A549 (cell line): ENCODE measurements around the gene NDUFAF4. TPM values are rescaled to one million over a fixed set of nuclear protein-coding genes. Genes with fewer than 3 reads are reported as not detected.

Experiments
- ATAC-seq, 2 experiments: fragments of 200-7000 bp in 1 of 2; fragments of >200 bp in 1 of 2; cut with Nextera tagmentation in 1 of 2; cut with Tn5 transposase in 1 of 2; 3 replicates each; pipeline versions ENCODE4 v1.8.0 to v1.9.1; 2018 to 2020; ENCODE audit warnings: mild to moderate bottlenecking in 1 of 2, moderate library complexity in 1 of 2
- CTCF ChIA-PET: fragments of 300-600 bp; sonication (Branson Sonifier 250); formaldehyde crosslinking; extraction: SDS; loops from one replicate; lab custom pipeline; 2021; ENCODE audit warnings: antibody characterized with exemption, inconsistent platforms; lab: Yijun Ruan, JAX
- POLR2A ChIA-PET: fragments of 350-600 bp; formaldehyde crosslinking; extraction: SDS; loops from one replicate; lab custom pipeline; 2021; ENCODE audit warnings: antibody characterized with exemption, inconsistent platforms; lab: Yijun Ruan, JAX
- DNase-seq, 2 experiments: peaks; one replicate each; pipeline versions ENCODE4 v3.0.0 to v3.0.0-alpha.2; 2011 to 2016; ENCODE audit warnings: low read depth in 1 of 2, low spot score in 1 of 2
- FAIRE-seq: peaks from 2 replicates; lab custom pipeline; 2011; peaks lifted over from hg19 to GRCh38; lab: Jason Lieb, UNC
- H3K27ac ChIP-seq, 2 experiments: fragments of >200 bp; sonication (Bioruptor Twin); formaldehyde crosslinking; 3 replicates each; pipeline ENCODE4 v1.5.1; 2016 to 2017
- H3K4me1 ChIP-seq: fragments of >200 bp; sonication (Bioruptor Twin); formaldehyde crosslinking; 3 replicates; pipeline ENCODE4 v1.6.1; 2016
- H3K4me2 ChIP-seq: fragments of >200 bp; sonication (Bioruptor Twin); formaldehyde crosslinking; 3 replicates; pipeline ENCODE4 v1.6.1; 2016
- H3K4me3 ChIP-seq: fragments of >200 bp; sonication (Bioruptor Twin); formaldehyde crosslinking; 3 replicates; pipeline ENCODE4 v1.5.1; 2016
- H3K9me3 ChIP-seq: fragments of >200 bp; sonication (Bioruptor Twin); formaldehyde crosslinking; 3 replicates; pipeline ENCODE4 v1.6.1; 2016
- CHD4 ChIP-seq: fragments of 200-600 bp; sonication (generic); IDR thresholded peaks from 2 replicates; pipeline ENCODE4 v1.6.1; 2016; ENCODE audit warnings: antibody characterized with exemption, mild to moderate bottlenecking, borderline replicate concordance
- FOSL2 ChIP-seq, 2 experiments: fragments of 450-650 bp in 1 of 2; fragments of >200 bp in 1 of 2; sonication (Bioruptor Twin) in 1 of 2; formaldehyde crosslinking; IDR thresholded peaks; 2 replicates each; pipeline versions ENCODE4 v1.5.0 to v1.6.1; 2016 to 2020; ENCODE audit warnings: mild to moderate bottlenecking in 1 of 2, moderate library complexity in 1 of 2
- FOXS1 ChIP-seq: fragments of 250-450 bp; sonication (Bioruptor Pico); IDR thresholded peaks from 2 replicates; pipeline ENCODE4 v1.5.0; 2020; ENCODE audit warnings: mild to moderate bottlenecking, moderate library complexity
- HDAC2 ChIP-seq: fragments of 200-600 bp; sonication (generic); IDR thresholded peaks from 2 replicates; pipeline ENCODE4 v1.6.1; 2016
- HOXA7 ChIP-seq: fragments of 250-450 bp; sonication (Bioruptor Pico); IDR thresholded peaks from 2 replicates; pipeline ENCODE4 v1.5.0; 2020; ENCODE audit warnings: mild to moderate bottlenecking, moderate library complexity
- HOXB13 ChIP-seq: fragments of 250-450 bp; sonication (Bioruptor Pico); IDR thresholded peaks from 2 replicates; pipeline ENCODE4 v1.5.0; 2020; ENCODE audit warnings: low read depth, mild to moderate bottlenecking, moderate library complexity
- JUNB ChIP-seq: fragments of >200 bp; sonication (Bioruptor Twin); formaldehyde crosslinking; IDR thresholded peaks from 2 replicates; pipeline ENCODE4 v1.6.1; 2016
- MAFK ChIP-seq: fragments of 450-650 bp; IDR thresholded peaks from 2 replicates; pipeline ENCODE4 v1.6.1; 2014; ENCODE audit not compliant: partially characterized antibody
- MAZ ChIP-seq: fragments of 150-350 bp; IDR thresholded peaks from 2 replicates; pipeline ENCODE4 v1.6.1; 2014; ENCODE audit warnings: antibody characterized with exemption, low read depth, low read length, borderline replicate concordance
- MYC ChIP-seq: IDR thresholded peaks from 2 replicates; pipeline ENCODE4 v1.6.1; 2012; ENCODE audit warnings: mild to moderate bottlenecking, inconsistent platforms, low read length, improper control_type of control experiment, borderline replicate concordance
- NFE2L2 ChIP-seq: fragments of 150-350 bp; conservative IDR thresholded peaks from 2 replicates; pipeline ENCODE4 v1.6.1; 2014; ENCODE audit warnings: low read length
- RAD21 ChIP-seq, 2 experiments: fragments of >200 bp in 1 of 2; sonication (Bioruptor Twin) in 1 of 2; formaldehyde crosslinking in 1 of 2; IDR thresholded peaks in 1 of 2; conservative IDR thresholded peaks in 1 of 2; 2 replicates in 1 of 2; 3 replicates in 1 of 2; pipeline ENCODE4 v1.6.1; 2012 to 2018; ENCODE audit warnings: inconsistent platforms in 1 of 2
- ZSCAN20 ChIP-seq: fragments of 250-450 bp; sonication (Bioruptor Pico); IDR thresholded peaks from 2 replicates; pipeline ENCODE4 v1.8.0; 2022; ENCODE audit warnings: mild to moderate bottlenecking, moderate library complexity
- WGBS: methylation state at CpG from one replicate; pipeline ENCODE4 v1.1.6; 2017; ENCODE audit errors: missing lambda C conversion rate; 5-methylcytosine and 5-hydroxymethylcytosine counted together
- polyA plus RNA-seq, 4 experiments: library from polyadenylated mRNA; depleted of rRNA in 3 of 4; stranded (reverse); fragments of >200 nt; fragmentation: RNase III in 1 of 4; extraction: RNeasy Plus Mini Kit Qiagen cat#74134 plus additional on column Dnase treatment in 1 of 4; gene quantifications; 2 replicates in 3 of 4; 3 replicates in 1 of 4; pipeline ENCODE4 v1.2.3, GENCODE V29; 2011 to 2017
- TF ChIP-seq, protein P1 (sequence below): fragments of 200-600 bp; sonication (generic); IDR thresholded peaks from 2 replicates; pipeline ENCODE4 v1.6.1; 2016; ENCODE audit warnings: antibody characterized with exemption, mild to moderate bottlenecking, moderate library complexity
- TF ChIP-seq, protein P2 (sequence below): fragments of >200 bp; sonication (Bioruptor Twin); formaldehyde crosslinking; IDR thresholded peaks from 3 replicates; pipeline ENCODE4 v1.5.1; 2016
- TF ChIP-seq, protein P3 (sequence below): fragments of 150-350 bp; IDR thresholded peaks from 2 replicates; pipeline ENCODE4 v1.6.1; 2014; ENCODE audit warnings: low read depth, mild to moderate bottlenecking, low read length
- TF ChIP-seq, protein P4 (sequence below): IDR thresholded peaks from 2 replicates; pipeline ENCODE4 v1.6.1; 2012; ENCODE audit warnings: low read depth, borderline replicate concordance
- TF ChIP-seq, protein P5 (sequence below): fragments of >200 bp; sonication (Bioruptor Twin); formaldehyde crosslinking; IDR thresholded peaks from 3 replicates; pipeline ENCODE4 v1.6.1; 2016
- TF ChIP-seq, protein P6 (sequence below): IDR thresholded peaks from 2 replicates; pipeline ENCODE4 v1.6.1; 2012

NDUFAF4 gene
- polyA plus RNA-seq, 2 of the 4 experiments (the other 2 are of a cell fraction), result 37.9 to 58.7 TPM

DNA sequence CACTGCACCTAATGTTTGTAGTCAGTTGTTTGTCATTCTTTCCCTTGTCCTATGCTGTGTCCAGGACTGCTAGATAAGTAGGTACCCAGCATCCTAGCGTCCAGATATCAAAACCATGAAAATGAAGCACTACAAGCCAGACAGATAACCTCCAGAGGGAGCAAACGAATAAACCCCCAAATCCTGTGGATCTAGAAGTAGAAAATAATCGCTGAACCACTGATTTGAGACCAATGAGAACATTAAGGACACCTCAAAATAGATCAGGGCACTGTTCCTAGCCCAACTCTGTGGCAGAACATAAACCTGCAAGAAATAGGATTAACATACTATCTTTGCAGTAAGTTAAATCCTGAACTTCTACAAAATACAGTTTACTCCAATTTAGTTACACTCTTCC is 25.7 kb upstream of the NDUFAF4 start:
- H3K4me1 ChIP-seq, result no peaks in the 10 kb centered on the region
- no peak overlapping the region for H3K4me2 ChIP-seq
- ChIA-PET CTCF (no interaction called here), POLR2A (no interaction called here)
- no peak overlapping the region for H3K27ac ChIP-seq
- no peak for ATAC-seq
- H3K9me3 ChIP-seq, result no peaks in the 10 kb centered on the region
- 71% methylated on average over 3 of the region's 3 CpGs for WGBS
- TF ChIP-seq MYC (no peak), ZSCAN20 (CRISPR knock-in tag) (no peak), FOSL2 (IDR thresholded peaks at IDR 0.05) (no peak), FOSL2 (CRISPR knock-in tag; IDR thresholded peaks at IDR 0.05) (no peak), CHD4 (no peak), NFE2L2 (no peak), RAD21 (conservative IDR thresholded peaks at IDR 0.05 in 1 of 2, IDR thresholded peaks at IDR 0.05 in 1 of 2) (no peak), HOXB13 (CRISPR knock-in tag) (no peak), MAFK (no peak), JUNB (no peak), HDAC2 (no peak), FOXS1 (no peak), MAZ (no peak), HOXA7 (CRISPR knock-in tag) (no peak)
- TF ChIP-seq, protein P1, sequence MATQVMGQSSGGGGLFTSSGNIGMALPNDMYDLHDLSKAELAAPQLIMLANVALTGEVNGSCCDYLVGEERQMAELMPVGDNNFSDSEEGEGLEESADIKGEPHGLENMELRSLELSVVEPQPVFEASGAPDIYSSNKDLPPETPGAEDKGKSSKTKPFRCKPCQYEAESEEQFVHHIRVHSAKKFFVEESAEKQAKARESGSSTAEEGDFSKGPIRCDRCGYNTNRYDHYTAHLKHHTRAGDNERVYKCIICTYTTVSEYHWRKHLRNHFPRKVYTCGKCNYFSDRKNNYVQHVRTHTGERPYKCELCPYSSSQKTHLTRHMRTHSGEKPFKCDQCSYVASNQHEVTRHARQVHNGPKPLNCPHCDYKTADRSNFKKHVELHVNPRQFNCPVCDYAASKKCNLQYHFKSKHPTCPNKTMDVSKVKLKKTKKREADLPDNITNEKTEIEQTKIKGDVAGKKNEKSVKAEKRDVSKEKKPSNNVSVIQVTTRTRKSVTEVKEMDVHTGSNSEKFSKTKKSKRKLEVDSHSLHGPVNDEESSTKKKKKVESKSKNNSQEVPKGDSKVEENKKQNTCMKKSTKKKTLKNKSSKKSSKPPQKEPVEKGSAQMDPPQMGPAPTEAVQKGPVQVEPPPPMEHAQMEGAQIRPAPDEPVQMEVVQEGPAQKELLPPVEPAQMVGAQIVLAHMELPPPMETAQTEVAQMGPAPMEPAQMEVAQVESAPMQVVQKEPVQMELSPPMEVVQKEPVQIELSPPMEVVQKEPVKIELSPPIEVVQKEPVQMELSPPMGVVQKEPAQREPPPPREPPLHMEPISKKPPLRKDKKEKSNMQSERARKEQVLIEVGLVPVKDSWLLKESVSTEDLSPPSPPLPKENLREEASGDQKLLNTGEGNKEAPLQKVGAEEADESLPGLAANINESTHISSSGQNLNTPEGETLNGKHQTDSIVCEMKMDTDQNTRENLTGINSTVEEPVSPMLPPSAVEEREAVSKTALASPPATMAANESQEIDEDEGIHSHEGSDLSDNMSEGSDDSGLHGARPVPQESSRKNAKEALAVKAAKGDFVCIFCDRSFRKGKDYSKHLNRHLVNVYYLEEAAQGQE, result no peak
- TF ChIP-seq, protein P2, sequence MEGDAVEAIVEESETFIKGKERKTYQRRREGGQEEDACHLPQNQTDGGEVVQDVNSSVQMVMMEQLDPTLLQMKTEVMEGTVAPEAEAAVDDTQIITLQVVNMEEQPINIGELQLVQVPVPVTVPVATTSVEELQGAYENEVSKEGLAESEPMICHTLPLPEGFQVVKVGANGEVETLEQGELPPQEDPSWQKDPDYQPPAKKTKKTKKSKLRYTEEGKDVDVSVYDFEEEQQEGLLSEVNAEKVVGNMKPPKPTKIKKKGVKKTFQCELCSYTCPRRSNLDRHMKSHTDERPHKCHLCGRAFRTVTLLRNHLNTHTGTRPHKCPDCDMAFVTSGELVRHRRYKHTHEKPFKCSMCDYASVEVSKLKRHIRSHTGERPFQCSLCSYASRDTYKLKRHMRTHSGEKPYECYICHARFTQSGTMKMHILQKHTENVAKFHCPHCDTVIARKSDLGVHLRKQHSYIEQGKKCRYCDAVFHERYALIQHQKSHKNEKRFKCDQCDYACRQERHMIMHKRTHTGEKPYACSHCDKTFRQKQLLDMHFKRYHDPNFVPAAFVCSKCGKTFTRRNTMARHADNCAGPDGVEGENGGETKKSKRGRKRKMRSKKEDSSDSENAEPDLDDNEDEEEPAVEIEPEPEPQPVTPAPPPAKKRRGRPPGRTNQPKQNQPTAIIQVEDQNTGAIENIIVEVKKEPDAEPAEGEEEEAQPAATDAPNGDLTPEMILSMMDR, result no peak
- TF ChIP-seq, protein P3, sequence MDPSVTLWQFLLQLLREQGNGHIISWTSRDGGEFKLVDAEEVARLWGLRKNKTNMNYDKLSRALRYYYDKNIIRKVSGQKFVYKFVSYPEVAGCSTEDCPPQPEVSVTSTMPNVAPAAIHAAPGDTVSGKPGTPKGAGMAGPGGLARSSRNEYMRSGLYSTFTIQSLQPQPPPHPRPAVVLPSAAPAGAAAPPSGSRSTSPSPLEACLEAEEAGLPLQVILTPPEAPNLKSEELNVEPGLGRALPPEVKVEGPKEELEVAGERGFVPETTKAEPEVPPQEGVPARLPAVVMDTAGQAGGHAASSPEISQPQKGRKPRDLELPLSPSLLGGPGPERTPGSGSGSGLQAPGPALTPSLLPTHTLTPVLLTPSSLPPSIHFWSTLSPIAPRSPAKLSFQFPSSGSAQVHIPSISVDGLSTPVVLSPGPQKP, result no peak
- TF ChIP-seq, protein P4, sequence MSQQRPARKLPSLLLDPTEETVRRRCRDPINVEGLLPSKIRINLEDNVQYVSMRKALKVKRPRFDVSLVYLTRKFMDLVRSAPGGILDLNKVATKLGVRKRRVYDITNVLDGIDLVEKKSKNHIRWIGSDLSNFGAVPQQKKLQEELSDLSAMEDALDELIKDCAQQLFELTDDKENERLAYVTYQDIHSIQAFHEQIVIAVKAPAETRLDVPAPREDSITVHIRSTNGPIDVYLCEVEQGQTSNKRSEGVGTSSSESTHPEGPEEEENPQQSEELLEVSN, result no peak
- TF ChIP-seq, protein P5, sequence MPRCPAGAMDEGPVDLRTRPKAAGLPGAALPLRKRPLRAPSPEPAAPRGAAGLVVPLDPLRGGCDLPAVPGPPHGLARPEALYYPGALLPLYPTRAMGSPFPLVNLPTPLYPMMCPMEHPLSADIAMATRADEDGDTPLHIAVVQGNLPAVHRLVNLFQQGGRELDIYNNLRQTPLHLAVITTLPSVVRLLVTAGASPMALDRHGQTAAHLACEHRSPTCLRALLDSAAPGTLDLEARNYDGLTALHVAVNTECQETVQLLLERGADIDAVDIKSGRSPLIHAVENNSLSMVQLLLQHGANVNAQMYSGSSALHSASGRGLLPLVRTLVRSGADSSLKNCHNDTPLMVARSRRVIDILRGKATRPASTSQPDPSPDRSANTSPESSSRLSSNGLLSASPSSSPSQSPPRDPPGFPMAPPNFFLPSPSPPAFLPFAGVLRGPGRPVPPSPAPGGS, result no peak
- TF ChIP-seq, protein P6, sequence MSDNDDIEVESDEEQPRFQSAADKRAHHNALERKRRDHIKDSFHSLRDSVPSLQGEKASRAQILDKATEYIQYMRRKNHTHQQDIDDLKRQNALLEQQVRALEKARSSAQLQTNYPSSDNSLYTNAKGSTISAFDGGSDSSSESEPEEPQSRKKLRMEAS, result no peak
- no peak for FAIRE-seq
- no peak for DNase-seq
- H3K4me3 ChIP-seq, result no peak overlapping the region
